Measurements from ENCODE around the gene ITPR1. TPM values are rescaled to one million over a fixed set of nuclear protein-coding genes. Genes with fewer than 3 reads are reported as not detected.

Gene ITPR1
- total and polyA plus RNA-seq, 4 experiments from 2014 or later = 6.1 to 72.8 (median 44.2) TPM

GRCh38 chr3:4748701-4749378, 255.7 kb downstream of the ITPR1 start:
- H3K4me1 ChIP-seq (ENCODE audit: insufficient read depth, low read length) = peaks cover 27% of the 10 kb centered on the region
- Mint-ChIP-seq H3K36me3 (peaks cover 28 to 44% of the 10 kb centered on the region in 2 donors), H3K9me3 (peaks cover 0 to 3% (median 0%) of the 10 kb centered on the region in 8 donors), H3K27ac (peak overlapping the region in 6 of 7 donors; percentile 19 to 96 (median 52)), H3K4me1 (peaks cover 18 to 51% (median 27%) of the 10 kb centered on the region in 4 donors), H3K4me3 (no peak overlapping the region), H3K27me3 (no peaks in the 10 kb centered on the region)
- no peak overlapping the region for H3K27ac ChIP-seq (ENCODE audit: low read depth, low read length)
- intact Hi-C loops (cut with micrococcal nuclease) = no loop called here
- H3K36me3 ChIP-seq (ENCODE audit: insufficient read depth, low read length) = no peaks in the 10 kb centered on the region
- POLR2A ChIA-PET (ENCODE audit: partially characterized antibody) = interaction anchor here (1.0 to 1.4 kb wide), 4 partner anchors 10 to 267 kb away, joined by 3 to 4 read pairs (median 4); no protein-coding TSS in a partner anchor
- no peaks in the 10 kb centered on the region for H3K9me3 ChIP-seq (ENCODE audit: control insufficient read depth in 1 of 2, low read length in 2 of 2)
- H3K4me3 ChIP-seq (ENCODE audit: low read length in 2 of 2) = no peak overlapping the region
- no peaks in the 10 kb centered on the region for H3K27me3 ChIP-seq (ENCODE audit: insufficient read depth, low read length)
- CTCF ChIA-PET (ENCODE audit: partially characterized antibody) = interaction anchor here (0.8 to 2.8 kb wide), 3 partner anchors 29 to 231 kb away, joined by 3 to 12 read pairs (median 3); no protein-coding TSS in a partner anchor
- DNase-seq = no peak

GRCh38 chr3:4749567-4750002, 256.4 kb downstream of the ITPR1 start:
- Mint-ChIP-seq H3K27ac (peak overlapping the region; percentile 56 to 96 (median 95)), H3K36me3 (peaks cover 35 to 51% of the 10 kb centered on the region in 2 donors)
- CTCF ChIA-PET (ENCODE audit: partially characterized antibody) = interaction anchor here (0.8 to 2.8 kb wide), 5 partner anchors 28 to 277 kb away, joined by 3 to 12 read pairs (median 4); no protein-coding TSS in a partner anchor

GRCh38 chr3:4750306-4750968, 257.3 kb downstream of the ITPR1 start:
- H3K27me3 Mint-ChIP-seq = no peaks in the 10 kb centered on the region
- H3K27me3 ChIP-seq (ENCODE audit: insufficient read depth, low read length) = no peaks in the 10 kb centered on the region
- peak overlapping the region; percentile 50 for H3K27ac ChIP-seq (ENCODE audit: low read depth, low read length)
- no peak overlapping the region for H3K4me3 ChIP-seq (ENCODE audit: low read length in 2 of 2)
- POLR2A ChIA-PET (ENCODE audit: partially characterized antibody) = interaction anchor here (0.8 to 1.8 kb wide), 2 partner anchors 77 to 228 kb away, joined by 3 to 7 read pairs; no protein-coding TSS in a partner anchor
- H3K9me3 Mint-ChIP-seq = peaks cover 0 to 3% (median 0%) of the 10 kb centered on the region in 8 donors
- no peaks in the 10 kb centered on the region for H3K9me3 ChIP-seq (ENCODE audit: control insufficient read depth in 1 of 2, low read length in 2 of 2)
- intact Hi-C loops (cut with micrococcal nuclease) = no loop called here
- peak overlapping the region; percentile 75 to 96 (median 95) for H3K27ac Mint-ChIP-seq
- H3K4me3 Mint-ChIP-seq = peak overlapping the region in 7 of 8 donors; percentile 14 to 76 (median 44)
- no peaks in the 10 kb centered on the region for H3K36me3 ChIP-seq (ENCODE audit: insufficient read depth, low read length)
- CTCF ChIA-PET (ENCODE audit: partially characterized antibody) = interaction anchor here (0.8 to 2.8 kb wide), 7 partner anchors 11 to 306 kb away, joined by 3 to 12 read pairs (median 4); no protein-coding TSS in a partner anchor
- H3K36me3 Mint-ChIP-seq = peaks cover 33 to 54% of the 10 kb centered on the region in 2 donors
- peaks cover 18 to 48% (median 27%) of the 10 kb centered on the region in 4 donors for H3K4me1 Mint-ChIP-seq
- peaks cover 27% of the 10 kb centered on the region for H3K4me1 ChIP-seq (ENCODE audit: insufficient read depth, low read length)
- peak; percentile 34 to 79 (median 68) for DNase-seq

More at GRCh38 chr3:4749567-4750002, 256.4 kb downstream of the ITPR1 start:
- no peak for DNase-seq
- POLR2A ChIA-PET (ENCODE audit: partially characterized antibody) = interaction anchor here (1.0 to 1.4 kb wide), 2 partner anchors 12 to 28 kb away, joined by 3 to 4 read pairs; no protein-coding TSS in a partner anchor
- Mint-ChIP-seq H3K4me1 (peaks cover 18 to 51% (median 27%) of the 10 kb centered on the region in 4 donors), H3K27me3 (no peaks in the 10 kb centered on the region), H3K4me3 (peak overlapping the region in 1 of 8 donors; percentile 39), H3K9me3 (peaks cover 0 to 3% (median 0%) of the 10 kb centered on the region in 8 donors)
- no peaks in the 10 kb centered on the region for H3K27me3 ChIP-seq (ENCODE audit: insufficient read depth, low read length)
- H3K4me3 ChIP-seq (ENCODE audit: low read length in 2 of 2) = no peak overlapping the region
- peak overlapping the region; percentile 37 for H3K27ac ChIP-seq (ENCODE audit: low read depth, low read length)
- no peaks in the 10 kb centered on the region for H3K9me3 ChIP-seq (ENCODE audit: control insufficient read depth in 1 of 2, low read length in 2 of 2)
- no peaks in the 10 kb centered on the region for H3K36me3 ChIP-seq (ENCODE audit: insufficient read depth, low read length)
- H3K4me1 ChIP-seq (ENCODE audit: insufficient read depth, low read length) = peaks cover 27% of the 10 kb centered on the region
- intact Hi-C loops (cut with micrococcal nuclease) = no loop called here

- peak overlapping the region in 6 of 8 donors; percentile 35 to 76 (median 51) for H3K4me3 Mint-ChIP-seq
- Histone ChIP-seq H3K27ac (ENCODE audit: low read depth, low read length) (peak overlapping the region; percentile 50), H3K4me1 (ENCODE audit: insufficient read depth, low read length) (peaks cover 27% of the 10 kb centered on the region), H3K36me3 (ENCODE audit: insufficient read depth, low read length) (no peaks in the 10 kb centered on the region), H3K4me3 (ENCODE audit: low read length in 2 of 2) (no peak overlapping the region), H3K9me3 (ENCODE audit: control insufficient read depth in 1 of 2, low read length in 2 of 2) (no peaks in the 10 kb centered on the region), H3K27me3 (ENCODE audit: insufficient read depth, low read length) (no peaks in the 10 kb centered on the region)
- POLR2A ChIA-PET (ENCODE audit: partially characterized antibody) = interaction anchor here (0.8 to 1.8 kb wide), 2 partner anchors 77 to 227 kb away, joined by 3 to 7 read pairs; no protein-coding TSS in a partner anchor
- intact Hi-C loops (cut with micrococcal nuclease) = no loop called here
- CTCF ChIA-PET (ENCODE audit: partially characterized antibody) = interaction anchor here (0.8 to 2.1 kb wide), 6 partner anchors 11 to 307 kb away, joined by 3 to 7 read pairs (median 4); no protein-coding TSS in a partner anchor
- peaks cover 0 to 3% (median 0%) of the 10 kb centered on the region in 8 donors for H3K9me3 Mint-ChIP-seq
- H3K27ac Mint-ChIP-seq = peak overlapping the region; percentile 87 to 96 (median 95)
- peaks cover 32 to 55% of the 10 kb centered on the region in 2 donors for H3K36me3 Mint-ChIP-seq
- DNase-seq = peak in 4 of 5 donors; percentile 13 to 53 (median 26)
- H3K27me3 Mint-ChIP-seq = no peaks in the 10 kb centered on the region
- peaks cover 18 to 46% (median 26%) of the 10 kb centered on the region in 4 donors for H3K4me1 Mint-ChIP-seq
Observed at GRCh38 chr3:4751029-4751501, 257.9 kb downstream of the ITPR1 start.

- Mint-ChIP-seq H3K27ac (peak overlapping the region in 6 of 7 donors; percentile 87 to 96 (median 95)), H3K27me3 (no peaks in the 10 kb centered on the region), H3K36me3 (peaks cover 29 to 55% of the 10 kb centered on the region in 2 donors), H3K4me1 (peaks cover 18 to 46% (median 26%) of the 10 kb centered on the region in 4 donors), H3K9me3 (peaks cover 0 to 3% (median 0%) of the 10 kb centered on the region in 8 donors), H3K4me3 (peak overlapping the region in 1 of 8 donors; percentile 35)
- Histone ChIP-seq H3K4me1 (ENCODE audit: insufficient read depth, low read length) (peaks cover 27% of the 10 kb centered on the region), H3K36me3 (ENCODE audit: insufficient read depth, low read length) (no peaks in the 10 kb centered on the region), H3K27me3 (ENCODE audit: insufficient read depth, low read length) (no peaks in the 10 kb centered on the region), H3K27ac (ENCODE audit: low read depth, low read length) (peak overlapping the region; percentile 50), H3K4me3 (ENCODE audit: low read length in 2 of 2) (no peak overlapping the region), H3K9me3 (ENCODE audit: control insufficient read depth in 1 of 2, low read length in 2 of 2) (no peaks in the 10 kb centered on the region)
- ChIA-PET CTCF (ENCODE audit: partially characterized antibody) (interaction anchor here (1.6 to 2.1 kb wide), 3 partner anchors 12 to 306 kb away, joined by 3 to 7 read pairs (median 4); no protein-coding TSS in a partner anchor), POLR2A (ENCODE audit: partially characterized antibody) (interaction anchor here (1.8 kb wide), 1 partner anchor 226 kb away, joined by 7 read pairs; no protein-coding TSS in a partner anchor)
- intact Hi-C loops (cut with micrococcal nuclease) = no loop called here
- DNase-seq = no peak
Observed at GRCh38 chr3:4751502-4752101, 258.5 kb downstream of the ITPR1 start.

GRCh38 chr3:4752201-4753072, 259.3 kb downstream of the ITPR1 start:
- Histone ChIP-seq H3K27me3 (ENCODE audit: insufficient read depth, low read length) (no peaks in the 10 kb centered on the region), H3K36me3 (ENCODE audit: insufficient read depth, low read length) (no peaks in the 10 kb centered on the region), H3K4me3 (ENCODE audit: low read length in 2 of 2) (no peak overlapping the region), H3K4me1 (ENCODE audit: insufficient read depth, low read length) (peaks cover 27% of the 10 kb centered on the region), H3K27ac (ENCODE audit: low read depth, low read length) (no peak overlapping the region), H3K9me3 (ENCODE audit: control insufficient read depth in 1 of 2, low read length in 2 of 2) (no peaks in the 10 kb centered on the region)
- Mint-ChIP-seq H3K4me1 (peaks cover 17 to 46% (median 26%) of the 10 kb centered on the region in 4 donors), H3K4me3 (no peak overlapping the region), H3K36me3 (peaks cover 27 to 50% of the 10 kb centered on the region in 2 donors), H3K27me3 (no peaks in the 10 kb centered on the region), H3K27ac (peak overlapping the region in 2 of 7 donors; percentile 16 to 68), H3K9me3 (peaks cover 0 to 3% (median 0%) of the 10 kb centered on the region in 8 donors)
- POLR2A ChIA-PET (ENCODE audit: partially characterized antibody) = no interaction called here
- intact Hi-C loops (cut with micrococcal nuclease) = no loop called here
- no peak for DNase-seq
- CTCF ChIA-PET (ENCODE audit: partially characterized antibody) = interaction anchor here (1.1 to 1.7 kb wide), 2 partner anchors 41 to 305 kb away, joined by 4 read pairs; no protein-coding TSS in a partner anchor
